Right lobe of liver (tissue), 6 donors: ENCODE data around the gene TEX36. TPM values are rescaled to one million over a fixed set of nuclear protein-coding genes. Genes with fewer than 3 reads are reported as not detected.

Source experiments
- ATAC-seq, 4 donors: fragments of 200-7000 bp; cut with Tn5 transposase; one replicate each; pipeline ENCODE4 v1.9.1; 2020; ENCODE audit warnings: mild to moderate bottlenecking in 4 of 4, moderate library complexity in 4 of 4
- DNase-seq, 3 donors: peaks; one replicate each; pipeline ENCODE4 v3.0.0-alpha.2; 2020
- H3K27ac ChIP-seq, 3 donors: fragments of 200-600 bp; one replicate each; pipeline ENCODE4 v1.8.0; 2022
- H3K27me3 ChIP-seq, 2 donors: fragments of 200-600 bp; one replicate each; pipeline ENCODE4 v1.8.0; 2022
- H3K36me3 ChIP-seq, 4 donors: fragments of 200-600 bp; sonication (generic) in 1 of 4; one replicate each; pipeline versions ENCODE4 v1.5.1 to v1.8.0; 2017 to 2022; ENCODE audit warnings: control low read depth in 1 of 4
- H3K4me1 ChIP-seq, 4 donors: fragments of 200-600 bp; sonication (generic) in 1 of 4; one replicate each; pipeline versions ENCODE4 v1.5.1 to v1.8.0; 2017 to 2022; ENCODE audit warnings: control low read depth in 1 of 4
- H3K4me3 ChIP-seq, 3 donors: fragments of 200-600 bp; one replicate each; pipeline ENCODE4 v1.8.0; 2022
- H3K9me3 ChIP-seq, 4 donors: fragments of 200-600 bp; sonication (generic) in 1 of 4; one replicate each; pipeline versions ENCODE4 v1.5.1 to v1.8.0; 2017 to 2022; ENCODE audit warnings: control low read depth in 1 of 4
- CTCF ChIP-seq, 4 donors: fragments of 200-600 bp in 3 of 4; fragments of 450-650 bp in 1 of 4; IDR thresholded peaks; one replicate each; pipeline versions ENCODE4 v1.5.1 to v1.8.0; 2016 to 2022; ENCODE audit warnings: antibody characterized with exemption in 4 of 4, mild to moderate bottlenecking in 2 of 4
- POLR2A ChIP-seq: fragments of 450-650 bp; IDR thresholded peaks from one replicate; pipeline ENCODE4 v1.6.1; 2017; ENCODE audit warnings: antibody characterized with exemption, mild to moderate bottlenecking
- WGBS: methylation state at CpG from one replicate; pipeline ENCODE4 v1.1.6; 2018; ENCODE audit warnings: low coverage, low lambda C conversion rate; ENCODE audit not compliant: insufficient coverage; ENCODE audit errors: missing lambda C conversion rate; 5-methylcytosine and 5-hydroxymethylcytosine counted together
- intact Hi-C, 2 donors: fragments of 100-400 bp; cut with DNase I; formaldehyde crosslinking; loops; one replicate each; pipeline versions ENCODE4 v1.11.2 to v1.14.1; 2022
- total RNA-seq, 6 experiments: library from RNA; depleted of rRNA in 2 of 6; stranded (reverse); fragments of >200 nt in 2 of 6; fragmentation: NEBNext Ultra II Directional in 3 of 6; extraction: Animal tissue kit (Norgen Biotek cat#: 25700) in 3 of 6; gene quantifications; one replicate each; pipeline versions ENCODE4 v1.1.0 to v1.2.4, GENCODE V29; 2016 to 2023
- donor health status: DM: no; HTN: yes; CAD: no.
- donor health status: DM: no; HTN: no; CAD: no.
- donor health status: DM: no; HTN: no; CAD: no.
- donor health status: DM: no; HTN: yes; CAD: no.
- donor health status: DM: no; HTN: yes; CAD: no.

TEX36 gene
- total RNA-seq, 6 experiments from 2014 or later: not detected

GRCh38 chr10:125608474-125608873, 74.5 kb downstream of the TEX36 start:
- TF ChIP-seq CTCF (IDR thresholded peaks at IDR 0.05): no peak
- no peak for TF ChIP-seq POLR2A
- Histone ChIP-seq H3K4me3 (no peak overlapping the region), H3K27me3 (no peaks in the 10 kb centered on the region), H3K27ac (no peak overlapping the region), H3K36me3 (no peaks in the 10 kb centered on the region), H3K4me1 (no peaks in the 10 kb centered on the region), H3K9me3 (no peaks in the 10 kb centered on the region)
- intact Hi-C loops: no loop called here
- ATAC-seq (no peak), DNase-seq (no peak)
- WGBS: 56% methylated on average over 6 of the region's 8 CpGs

- no peaks in the 10 kb centered on the region for H3K36me3 ChIP-seq
- no peak overlapping the region for H3K27ac ChIP-seq
- intact Hi-C loops: no loop called here
- WGBS: 65% methylated on average over 7 of the region's 7 CpGs
- H3K4me3 ChIP-seq: no peak overlapping the region
- TF ChIP-seq POLR2A (no peak), CTCF (IDR thresholded peaks at IDR 0.05) (no peak)
- H3K9me3 ChIP-seq: no peaks in the 10 kb centered on the region
- H3K4me1 ChIP-seq: no peaks in the 10 kb centered on the region
- DNase-seq (no peak), ATAC-seq (no peak)
- no peaks in the 10 kb centered on the region for H3K27me3 ChIP-seq
Observed at GRCh38 chr10:125607689-125608290, 75.2 kb downstream of the TEX36 start.

GRCh38 chr10:125606414-125607010, 76.5 kb downstream of the TEX36 start:
- peak; percentile 63 to 90 (median 76) for ATAC-seq

More at GRCh38 chr10:125606414-125607010, 76.5 kb downstream of the TEX36 start:
- no peak overlapping the region for H3K27ac ChIP-seq
- intact Hi-C loops: no loop called here
- DNase-seq: no peak
- H3K9me3 ChIP-seq: no peaks in the 10 kb centered on the region
- H3K4me3 ChIP-seq: no peak overlapping the region
- no peaks in the 10 kb centered on the region for H3K36me3 ChIP-seq
- no peaks in the 10 kb centered on the region for H3K27me3 ChIP-seq
- 38% methylated on average over 7 of the region's 9 CpGs for WGBS
- TF ChIP-seq CTCF (IDR thresholded peaks at IDR 0.05): no peak
- TF ChIP-seq POLR2A: no peak
- no peaks in the 10 kb centered on the region for H3K4me1 ChIP-seq

Other genes starting within 250 kb of the TEX36 start
- gene EDRF1, start 36.5 kb upstream of the TEX36 start, total RNA-seq: 1 to 10 TPM; 6.5 to 8.5 (median 8.1) TPM
- gene MMP21, start 92.7 kb upstream of the TEX36 start, total RNA-seq: under 1 TPM in 5 of 6 experiments, not detected in 1; 0.10 to 0.25 (median 0.14) TPM
- gene UROS, start 140.1 kb upstream of the TEX36 start, total RNA-seq: 10 to 100 TPM; 23.5 to 52.5 (median 28.3) TPM
- gene BCCIP, start 140.4 kb upstream of the TEX36 start, total RNA-seq: 10 to 100 TPM; 25.9 to 43.3 (median 29.6) TPM
- 10 to 100 TPM; 10.0 to 17.6 (median 14.1) TPM for gene DHX32, start 198.1 kb upstream of the TEX36 start, total RNA-seq
- gene FANK1, start 213.4 kb upstream of the TEX36 start, total RNA-seq: under 1 TPM in 1 of 6 experiments, not detected in 5; 0.18 TPM